Urinary bladder (tissue), 4 donors: ENCODE results near the gene NECAB3. TPM values are rescaled to one million over a fixed set of nuclear protein-coding genes. Genes with fewer than 3 reads are reported as not detected.

ENCODE experiments used
- DNase-seq: peaks from one replicate; pipeline ENCODE4 v3.0.0-alpha.2; 2015; ENCODE audit errors: extremely low spot score
- H3K27ac ChIP-seq: one replicate; pipeline ENCODE4 v1.5.1; 2013; ENCODE audit warnings: low read depth, mild to moderate bottlenecking, moderate library complexity
- H3K36me3 ChIP-seq: one replicate; pipeline ENCODE4 v1.6.1; 2013; ENCODE audit warnings: mild to moderate bottlenecking, moderate library complexity; ENCODE audit not compliant: insufficient read depth
- H3K4me1 ChIP-seq: one replicate; pipeline ENCODE4 v1.6.1; 2013; ENCODE audit warnings: mild to moderate bottlenecking, moderate library complexity; ENCODE audit not compliant: insufficient read depth
- H3K4me3 ChIP-seq: one replicate; pipeline ENCODE4 v1.5.1; 2013; ENCODE audit warnings: low read depth, low read length
- WGBS: extraction: QIAGEN DNeasy Blood & Tissue Kit; methylation state at CpG from one replicate; pipeline ENCODE4 v1.1.7; 2013; 5-methylcytosine and 5-hydroxymethylcytosine counted together
- polyA plus RNA-seq: library from polyadenylated mRNA; stranded (reverse); fragments of 200-250 nt; gene quantifications from one replicate; pipeline ENCODE4 v1.2.3, GENCODE V29; 2013
- total RNA-seq: library from RNA; depleted of rRNA; stranded (reverse); fragments of >200 nt; gene quantifications from one replicate; pipeline ENCODE4 v1.2.3, GENCODE V29; 2014
- donor health status: healthy with polysubstance abuse.
- donor health status: healthy.

The NECAB3 gene
- total and polyA plus RNA-seq, 2 donors: 18.6 to 33.4 TPM

DNA sequence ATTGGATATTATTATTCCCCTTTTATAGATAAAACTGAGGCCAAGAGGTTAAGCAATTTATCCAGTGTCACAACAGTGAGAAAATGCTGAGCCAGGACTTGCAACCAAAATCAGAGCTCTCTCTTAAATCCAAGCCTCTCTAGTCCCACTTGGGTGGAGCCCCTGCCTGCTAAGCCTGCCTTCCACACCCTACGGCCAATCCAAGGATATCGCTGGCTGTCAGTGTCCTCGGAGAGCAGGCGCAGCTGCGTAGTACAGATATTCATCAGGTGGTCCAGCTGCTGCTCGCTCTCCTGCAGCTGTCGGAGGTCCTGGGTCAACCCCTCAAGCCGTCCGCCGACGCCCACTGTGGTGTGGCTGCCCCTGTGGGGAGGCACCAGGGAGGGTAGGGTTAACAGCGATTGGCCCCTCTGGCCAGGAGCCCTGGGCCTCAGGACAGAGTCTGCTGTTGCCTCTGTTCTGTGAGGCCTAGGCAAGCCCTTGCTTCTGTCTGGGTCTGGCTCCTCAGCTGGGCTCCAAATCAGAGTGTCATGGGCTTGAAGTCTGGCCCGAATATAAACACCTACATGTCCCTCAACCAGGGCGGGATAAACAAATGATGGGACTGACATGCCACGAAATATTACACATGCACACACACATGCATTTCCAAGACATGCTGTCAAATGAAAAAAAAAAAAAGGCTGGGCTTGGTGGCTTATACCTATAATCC is 3.9 kb upstream of the NECAB3 start:
- WGBS: 57% methylated on average over 15 of the region's 15 CpGs

GRCh38 chr20:33676652-33677645 is 2.7 kb upstream of the NECAB3 start:
- H3K27ac ChIP-seq: no peak overlapping the region
- WGBS: 94% methylated on average over 31 of the region's 31 CpGs
- H3K36me3 ChIP-seq: no peaks in the 10 kb centered on the region
- DNase-seq: no peak
- H3K4me1 ChIP-seq: no peaks in the 10 kb centered on the region
- H3K4me3 ChIP-seq: no peak overlapping the region

More for the DNA sequence above, 3.9 kb upstream of the NECAB3 start:
- no peak for DNase-seq
- Histone ChIP-seq H3K4me1 (no peaks in the 10 kb centered on the region), H3K27ac (no peak overlapping the region), H3K4me3 (no peak overlapping the region), H3K36me3 (no peaks in the 10 kb centered on the region)

DNA sequence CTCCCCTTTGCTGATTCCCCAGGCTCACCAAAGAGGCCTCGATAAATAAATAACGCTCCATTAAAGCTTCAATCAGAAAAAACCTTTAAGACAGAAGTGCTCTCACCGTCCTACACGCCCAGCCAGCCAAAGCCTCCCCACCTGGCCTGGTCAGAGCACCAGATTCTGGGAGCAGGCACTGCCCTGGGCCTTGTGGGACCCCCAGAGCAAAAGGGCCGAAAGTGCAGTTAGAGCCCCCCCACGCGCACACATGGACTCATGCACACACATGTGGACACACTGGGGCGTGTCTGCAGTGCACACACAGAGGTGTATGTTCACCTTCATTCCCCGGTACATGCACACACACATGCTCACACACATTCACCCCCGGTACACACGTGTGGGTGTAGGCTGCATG is 1.9 kb upstream of the NECAB3 start:
- DNase-seq: no peak
- Histone ChIP-seq H3K4me3 (no peak overlapping the region), H3K27ac (peak overlapping the region; percentile 77), H3K36me3 (no peaks in the 10 kb centered on the region), H3K4me1 (no peaks in the 10 kb centered on the region)
- 90% methylated on average over 11 of the region's 11 CpGs for WGBS

DNA sequence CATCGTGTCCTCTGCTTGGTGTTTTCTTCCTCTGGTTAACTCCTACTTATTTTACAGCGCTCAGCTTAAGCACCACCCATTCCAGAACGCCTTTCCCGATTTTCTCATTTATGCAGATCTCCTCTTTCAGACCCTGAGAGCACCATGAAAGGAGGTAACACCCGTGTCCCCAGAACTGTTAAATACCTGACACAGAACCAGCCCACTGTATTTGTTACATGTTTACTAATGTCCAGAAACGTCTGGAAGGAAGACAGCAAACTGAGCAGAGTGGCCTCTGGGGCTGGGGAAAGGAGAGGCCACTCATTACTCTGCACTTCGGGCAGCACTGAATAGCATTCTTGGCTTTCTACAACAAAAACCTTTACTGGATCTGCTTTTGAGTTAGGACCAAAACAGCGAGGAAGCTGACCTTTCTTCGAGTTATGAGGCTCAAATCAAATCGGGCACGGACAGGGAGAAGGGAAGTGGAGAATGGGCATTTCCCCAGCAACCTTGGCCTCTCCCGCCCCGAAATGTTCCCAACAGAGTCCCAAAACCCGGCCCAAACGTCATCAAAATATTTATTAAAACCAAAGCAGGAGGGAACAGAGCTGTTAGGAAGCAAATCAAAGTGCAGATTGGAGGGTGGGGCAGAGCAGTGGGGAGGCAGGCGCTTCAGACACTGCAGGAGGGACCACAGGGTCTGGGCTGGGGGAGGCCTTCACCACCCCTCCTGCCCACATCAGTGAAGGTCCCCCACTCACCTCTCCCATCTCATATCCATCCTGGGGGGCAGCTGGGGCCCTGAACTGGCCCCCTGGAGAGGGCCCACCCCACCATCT is 1.1 kb upstream of the NECAB3 start:
- 24% methylated on average over 16 of the region's 16 CpGs for WGBS
- peak overlapping the region; percentile 77 for H3K27ac ChIP-seq
- H3K4me3 ChIP-seq: no peak overlapping the region
- H3K36me3 ChIP-seq: no peaks in the 10 kb centered on the region
- H3K4me1 ChIP-seq: no peaks in the 10 kb centered on the region
- no peak for DNase-seq

- H3K36me3 ChIP-seq: no peaks in the 10 kb centered on the region
- DNase-seq: no peak
- peak overlapping the region; percentile 78 for H3K4me3 ChIP-seq
- no peak overlapping the region for H3K27ac ChIP-seq
- H3K4me1 ChIP-seq: no peaks in the 10 kb centered on the region
- WGBS: 16% methylated on average over 29 of the region's 29 CpGs
Observed at GRCh38 chr20:33673410-33674293, 576 bp downstream of the NECAB3 start.

GRCh38 chr20:33673114-33673409 is 1.2 kb downstream of the NECAB3 start:
- no peaks in the 10 kb centered on the region for H3K4me1 ChIP-seq
- no peak for DNase-seq
- 68% methylated on average over 4 of the region's 4 CpGs for WGBS
- H3K4me3 ChIP-seq: peak overlapping the region; percentile 78
- H3K36me3 ChIP-seq: no peaks in the 10 kb centered on the region
- no peak overlapping the region for H3K27ac ChIP-seq

DNA sequence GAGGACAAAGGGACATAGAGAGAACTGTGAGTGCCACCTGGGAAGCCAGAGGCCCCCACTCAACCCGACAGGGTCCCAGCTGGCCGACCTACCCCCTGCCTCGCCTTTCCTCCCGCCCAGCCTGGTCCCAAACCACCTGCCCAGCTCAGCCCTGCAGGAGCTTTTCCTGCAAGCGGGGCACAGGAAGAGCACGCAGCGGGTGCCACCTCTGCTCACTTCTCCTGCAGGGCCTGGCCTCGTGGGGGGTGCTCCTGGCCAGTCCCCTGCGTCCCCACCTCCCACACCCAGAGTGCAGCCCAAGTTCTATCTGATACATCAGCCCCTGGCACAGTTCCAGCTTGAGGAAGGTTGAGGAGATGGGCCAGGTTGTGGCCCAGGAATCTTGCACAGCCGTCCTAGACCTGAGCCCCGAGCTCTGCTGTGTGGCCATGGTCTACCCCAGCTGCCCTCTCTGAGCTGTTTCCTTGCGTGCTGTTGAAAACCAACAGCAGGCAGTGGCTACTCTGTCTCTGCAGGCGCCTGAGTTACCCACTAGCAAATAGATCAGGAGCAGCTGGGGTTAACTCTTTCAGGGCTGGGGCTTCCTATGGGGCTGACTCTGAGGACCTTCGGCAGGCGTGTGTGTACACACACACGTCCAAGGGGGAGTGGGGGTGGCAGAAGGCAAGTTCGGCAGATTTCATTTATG is 1.7 kb downstream of the NECAB3 start:
- no peaks in the 10 kb centered on the region for H3K36me3 ChIP-seq
- no peaks in the 10 kb centered on the region for H3K4me1 ChIP-seq
- no peak overlapping the region for H3K4me3 ChIP-seq
- no peak for DNase-seq
- H3K27ac ChIP-seq: no peak overlapping the region
- 59% methylated on average over 17 of the region's 17 CpGs for WGBS

DNA sequence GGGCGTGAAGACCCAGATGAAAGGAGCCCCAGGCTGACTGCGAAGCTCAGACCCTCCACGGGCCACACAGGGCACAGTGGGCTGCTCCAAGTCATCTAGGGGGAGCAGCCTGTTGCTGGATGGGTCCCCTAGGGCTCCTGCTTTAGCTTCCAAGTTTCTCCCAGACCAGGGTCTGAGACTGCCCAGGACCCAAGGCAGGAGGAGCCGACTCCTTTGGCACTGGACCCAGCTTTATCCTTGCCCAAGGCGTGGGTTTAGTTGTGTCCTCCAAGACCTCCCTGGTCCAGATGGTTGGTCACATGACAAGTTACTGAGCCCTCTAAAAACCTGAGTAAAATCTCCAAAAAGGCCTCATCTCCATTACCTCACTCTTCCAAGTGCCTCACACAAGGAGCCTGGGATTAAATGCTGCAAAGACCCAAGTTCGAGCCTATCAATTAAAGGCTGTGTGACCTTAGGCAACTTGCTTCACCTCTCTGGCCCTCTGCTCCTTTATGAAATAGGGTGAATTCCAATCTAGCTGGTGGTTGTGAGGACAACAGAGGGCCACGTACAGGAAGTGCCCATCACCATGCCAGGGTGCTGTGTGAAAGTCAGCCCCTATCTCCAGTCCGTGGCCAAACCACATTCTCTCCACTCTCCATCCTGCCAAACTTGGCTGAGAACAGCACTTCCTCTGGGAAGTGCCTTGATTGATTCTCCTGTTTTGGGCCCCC is 2.5 kb downstream of the NECAB3 start:
- Histone ChIP-seq H3K4me1 (no peaks in the 10 kb centered on the region), H3K4me3 (no peak overlapping the region), H3K36me3 (no peaks in the 10 kb centered on the region), H3K27ac (no peak overlapping the region)
- 84% methylated on average over 8 of the region's 8 CpGs for WGBS
- DNase-seq: no peak

DNA sequence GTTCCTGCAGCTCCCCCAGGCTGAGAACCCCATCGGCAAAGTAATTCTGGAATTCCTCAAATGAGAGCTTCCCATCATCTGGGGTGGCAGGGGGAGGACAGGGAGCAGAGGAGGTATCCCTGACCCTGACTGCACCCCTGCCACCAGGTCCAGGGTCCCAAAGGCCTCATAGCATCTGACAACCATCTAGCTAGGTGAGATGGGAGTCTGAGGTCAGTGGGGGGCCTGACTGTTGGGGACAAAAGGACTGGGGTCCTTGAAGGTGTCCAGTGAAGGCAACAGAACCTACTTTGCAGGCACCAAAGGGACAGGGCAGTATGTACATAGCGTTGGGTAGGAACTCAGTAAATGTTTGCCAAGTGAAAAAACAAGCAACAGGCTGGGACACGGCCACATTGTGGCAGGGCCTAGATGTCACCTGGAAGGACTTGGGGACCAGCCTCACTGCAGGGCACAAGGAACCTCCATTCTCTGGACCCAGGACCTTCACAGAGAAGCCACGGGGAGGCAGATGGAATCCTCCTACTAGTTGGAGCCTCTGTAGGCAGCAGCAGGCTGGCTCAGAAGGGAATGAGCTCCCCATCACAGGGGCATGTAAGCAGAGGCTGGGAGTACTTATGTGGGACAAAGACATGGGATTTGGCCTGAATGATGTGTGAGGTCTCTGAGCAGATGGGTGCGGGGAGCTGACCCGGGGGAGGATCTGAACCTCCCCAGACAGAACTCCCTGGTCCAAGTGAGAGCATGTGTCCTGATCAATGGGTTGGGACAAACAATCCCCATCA is 3.3 kb downstream of the NECAB3 start:
- no peak for DNase-seq
- 88% methylated on average over 6 of the region's 6 CpGs for WGBS
- Histone ChIP-seq H3K27ac (no peak overlapping the region), H3K4me1 (no peaks in the 10 kb centered on the region), H3K36me3 (no peaks in the 10 kb centered on the region), H3K4me3 (no peak overlapping the region)

DNA sequence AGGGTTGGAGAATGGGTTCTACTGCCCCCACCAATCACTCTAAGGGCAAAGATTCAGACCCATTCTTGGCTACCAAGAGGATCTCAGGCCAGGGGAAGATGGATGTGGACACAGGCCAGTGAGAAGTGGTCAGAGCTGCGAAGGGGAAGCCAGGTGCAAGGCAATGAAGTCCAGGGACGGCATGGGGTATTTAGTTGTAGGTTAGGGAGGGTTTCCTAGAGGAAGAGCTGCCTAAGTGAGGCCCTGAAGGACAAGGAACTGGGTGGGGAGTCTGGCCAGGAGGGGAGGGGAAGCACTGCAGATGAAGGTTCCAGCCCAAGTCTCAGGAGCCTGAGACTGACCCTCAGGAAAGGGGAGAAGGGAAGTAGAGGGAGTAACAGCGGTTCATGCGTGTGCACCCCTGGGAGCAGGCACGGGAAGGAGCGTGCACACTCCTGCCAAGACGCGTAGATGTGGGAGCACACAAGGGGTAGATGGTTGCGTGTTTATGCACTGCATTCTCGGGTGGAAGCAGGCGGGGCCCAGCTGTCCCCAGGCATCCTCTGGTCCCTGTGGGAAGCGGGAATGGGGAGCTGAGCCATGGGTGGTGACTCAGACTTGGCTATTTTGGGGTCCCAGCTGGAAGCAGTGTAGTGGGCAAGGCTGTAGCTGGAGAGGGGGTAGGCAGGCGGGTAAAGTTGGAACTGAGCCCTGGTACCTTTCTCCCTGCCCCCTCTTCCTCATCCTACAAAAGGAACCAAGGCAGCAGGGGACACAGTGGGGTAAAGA is 4.2 kb downstream of the NECAB3 start:
- WGBS: 78% methylated on average over 13 of the region's 13 CpGs
- H3K4me1 ChIP-seq: no peaks in the 10 kb centered on the region
- H3K27ac ChIP-seq: no peak overlapping the region
- H3K36me3 ChIP-seq: no peaks in the 10 kb centered on the region
- DNase-seq: no peak
- no peak overlapping the region for H3K4me3 ChIP-seq

DNA sequence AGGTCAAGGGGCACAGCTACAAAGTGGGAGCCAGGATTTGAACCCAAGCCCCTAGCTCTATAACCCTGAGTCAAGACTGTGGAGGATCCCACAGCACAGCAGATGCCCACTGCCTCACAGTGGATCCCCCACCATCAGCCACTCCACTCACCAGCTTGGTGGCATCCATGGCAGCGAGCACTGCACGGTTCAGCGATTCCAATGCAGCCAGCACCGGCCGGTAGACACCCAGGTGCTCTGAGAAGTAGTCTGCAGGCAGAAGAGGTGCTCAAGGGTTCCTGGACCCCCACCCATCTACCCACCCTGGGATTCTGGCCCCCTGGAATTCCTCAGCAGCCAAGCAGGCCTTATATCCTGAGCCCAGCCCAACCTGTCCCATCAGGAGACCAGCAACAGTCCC is 5.0 kb downstream of the NECAB3 start:
- Histone ChIP-seq H3K36me3 (no peaks in the 10 kb centered on the region), H3K27ac (no peak overlapping the region), H3K4me3 (no peak overlapping the region), H3K4me1 (no peaks in the 10 kb centered on the region)
- no peak for DNase-seq
- 94% methylated on average over 5 of the region's 5 CpGs for WGBS
